NCI-H524 treated with DMSO at 0.1 percent for 48 hours (cell line): ENCODE results near the gene C11orf97.
"Not testable (repeated sequence)": the region's sequence is repeated elsewhere in the genome, so short reads cannot be mapped to it uniquely, and the experiment has no call there.

ENCODE experiments used
- DNase-seq: peaks from one replicate; lab custom pipeline; 2025; lab: John Stamatoyannopoulos, UW

C11orf97 gene, protein sequence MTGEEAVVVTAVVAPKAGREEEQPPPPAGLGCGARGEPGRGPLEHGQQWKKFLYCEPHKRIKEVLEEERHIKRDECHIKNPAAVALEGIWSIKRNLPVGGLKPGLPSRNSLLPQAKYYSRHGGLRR

DNA sequence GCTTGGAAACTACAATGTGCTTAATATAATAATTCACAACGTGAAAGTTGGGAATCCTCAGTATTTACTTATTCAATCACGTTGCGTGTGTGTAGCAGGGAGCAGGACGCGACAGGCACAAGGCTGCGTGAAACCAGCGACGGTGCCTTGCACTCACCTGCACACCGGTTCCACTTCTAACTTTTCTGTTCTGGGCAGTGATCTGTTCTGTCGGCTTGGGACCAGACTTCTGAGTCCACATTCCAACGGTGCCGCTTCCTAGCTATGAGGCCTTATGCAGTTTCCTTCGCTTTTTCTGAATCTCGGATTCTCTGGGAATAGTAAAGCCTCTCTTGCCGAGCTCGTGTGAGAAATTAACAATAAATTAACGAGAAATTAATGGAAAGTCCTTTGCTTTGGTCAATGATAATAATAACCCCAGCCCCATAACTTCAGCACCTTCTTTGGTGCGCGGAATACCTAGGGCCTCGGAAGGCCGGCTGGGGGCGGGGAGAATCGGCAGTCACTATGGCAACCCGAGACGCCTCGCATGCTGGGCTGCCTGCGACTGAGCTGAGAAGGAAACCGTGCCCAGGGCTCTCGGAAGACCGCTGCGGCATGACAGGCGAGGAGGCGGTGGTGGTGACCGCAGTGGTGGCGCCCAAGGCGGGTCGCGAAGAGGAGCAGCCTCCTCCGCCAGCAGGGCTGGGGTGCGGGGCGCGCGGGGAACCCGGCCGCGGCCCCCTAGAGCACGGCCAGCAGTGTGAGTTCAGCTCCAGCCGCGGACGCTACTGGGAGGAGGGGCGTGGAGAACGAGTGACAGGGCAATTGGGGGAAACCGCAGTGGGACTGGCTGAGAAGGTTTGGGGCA, at the start of gene C11orf97:
Gene C11orf97 (plus strand): TSS at position 530 of the 850 bp plus-strand sequence. CDS start 68 bp downstream, at position 598.
- no peak for DNase-seq

DNA sequence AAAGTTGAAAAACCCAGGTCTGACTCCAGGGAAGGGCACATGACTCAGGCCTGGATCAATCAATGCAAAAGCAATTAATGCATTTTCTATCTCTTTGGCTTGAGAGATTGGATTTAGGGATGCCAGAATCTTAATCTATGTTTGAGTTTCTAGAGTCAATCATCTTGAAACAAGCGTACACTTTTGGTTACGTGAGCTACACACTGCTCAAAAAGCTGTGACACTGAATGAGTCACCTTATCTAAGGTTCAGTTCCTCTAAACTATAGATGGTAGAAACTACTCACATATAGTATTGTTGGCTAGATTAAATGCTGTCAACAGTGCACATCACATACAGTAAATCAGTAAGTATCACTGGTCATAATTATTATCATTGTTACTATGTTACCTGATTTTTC, 42.8 kb upstream of the C11orf97 start:
- DNase-seq, result no peak

DNA sequence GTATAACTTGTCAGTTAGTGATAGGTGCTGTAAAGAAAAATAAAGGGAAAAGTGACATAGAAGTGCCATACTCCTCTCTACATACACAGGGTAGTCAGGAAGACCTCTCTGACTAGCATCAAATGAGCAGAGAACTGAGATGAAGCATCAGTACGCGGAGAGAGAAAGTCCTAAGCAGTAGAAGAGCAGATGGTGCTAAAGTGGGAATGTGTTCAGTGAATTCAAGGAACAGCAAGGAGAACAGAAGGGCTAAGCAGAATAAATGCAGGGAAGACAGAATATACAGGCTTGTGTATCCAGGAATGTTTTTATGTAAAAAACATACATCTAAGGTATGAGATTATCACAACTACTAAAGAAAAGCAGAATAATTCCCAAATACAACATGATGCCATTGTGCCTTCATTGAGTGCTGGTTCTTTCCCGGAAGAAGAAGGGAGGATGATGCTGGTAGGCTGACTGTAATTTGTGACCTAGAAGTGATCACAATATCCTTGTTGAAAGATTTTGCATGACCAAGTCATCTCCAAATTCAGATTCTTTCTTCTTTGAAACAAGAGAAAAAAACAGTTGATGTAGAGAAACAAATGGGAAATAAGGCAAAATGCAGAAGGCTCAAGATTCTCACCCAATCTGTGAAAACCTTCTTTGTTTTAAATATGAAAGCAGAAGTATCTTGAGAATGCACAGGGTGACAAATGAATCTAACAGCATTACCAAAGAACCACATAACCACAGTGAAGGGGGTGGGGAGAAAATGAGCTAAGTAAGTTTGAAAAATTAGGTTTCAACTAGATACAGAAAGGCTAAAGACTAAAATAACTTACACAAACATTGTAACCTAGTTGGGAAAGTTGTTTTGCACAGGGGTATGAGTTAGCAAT, 39.1 kb upstream of the C11orf97 start:
- no peak for DNase-seq

DNA sequence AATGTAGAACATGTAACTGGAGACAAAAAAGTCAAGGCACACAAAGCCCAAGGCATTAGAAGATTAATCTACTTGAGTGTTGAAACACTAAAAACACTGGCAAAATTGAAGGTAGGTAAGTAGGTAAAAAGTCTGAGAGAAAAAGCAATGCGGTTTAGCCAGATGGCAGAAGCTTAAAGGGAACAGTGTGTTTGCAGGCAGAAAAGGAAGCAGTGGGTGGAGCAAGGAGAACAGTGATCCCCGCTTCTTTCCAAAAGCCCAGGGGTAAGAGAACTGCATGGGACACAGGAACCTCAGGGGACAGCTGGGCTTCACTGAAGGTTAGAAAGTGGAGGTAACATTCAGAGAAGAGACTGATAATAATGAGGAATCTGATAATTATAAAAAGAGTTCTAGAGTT, 34.6 kb upstream of the C11orf97 start:
- no peak for DNase-seq

DNA sequence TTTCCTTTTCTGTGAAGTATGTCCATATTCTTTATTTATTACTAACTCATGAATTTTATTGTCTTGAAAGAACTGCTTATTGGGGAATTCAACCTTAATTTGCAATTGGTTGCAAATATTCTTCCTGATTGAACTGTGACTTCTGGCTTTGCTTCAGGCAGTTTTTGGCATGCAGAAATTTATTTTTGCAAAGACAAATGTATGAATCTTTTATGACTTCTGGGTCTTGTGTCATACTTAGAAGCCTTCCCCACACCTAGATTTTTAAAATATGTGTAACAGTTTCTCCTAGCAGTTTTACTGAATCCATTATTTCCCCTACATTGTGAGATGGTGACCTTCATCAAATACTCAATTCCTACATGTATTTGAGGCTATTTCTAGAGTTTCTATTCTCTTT, 30.9 kb upstream of the C11orf97 start:
- no peak for DNase-seq

DNA sequence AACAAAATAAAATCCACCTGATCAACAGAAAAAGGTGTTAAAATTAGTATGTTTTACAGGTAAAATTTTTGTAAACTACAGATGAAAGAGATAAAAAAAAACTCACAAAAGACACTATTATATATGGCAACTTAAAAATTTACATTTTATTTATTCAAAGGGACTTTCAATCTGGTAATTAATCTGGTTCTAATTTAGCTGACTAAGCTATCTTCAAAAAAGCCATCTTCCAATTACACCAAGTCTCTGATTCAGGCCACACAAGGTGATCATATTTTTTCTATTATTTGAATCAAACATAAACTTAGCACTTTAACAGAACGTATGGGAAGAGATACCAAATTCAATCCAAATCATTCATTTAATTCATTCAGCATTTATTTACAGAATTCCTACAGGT, 26.2 kb upstream of the C11orf97 start:
- DNase-seq, result no peak

DNA sequence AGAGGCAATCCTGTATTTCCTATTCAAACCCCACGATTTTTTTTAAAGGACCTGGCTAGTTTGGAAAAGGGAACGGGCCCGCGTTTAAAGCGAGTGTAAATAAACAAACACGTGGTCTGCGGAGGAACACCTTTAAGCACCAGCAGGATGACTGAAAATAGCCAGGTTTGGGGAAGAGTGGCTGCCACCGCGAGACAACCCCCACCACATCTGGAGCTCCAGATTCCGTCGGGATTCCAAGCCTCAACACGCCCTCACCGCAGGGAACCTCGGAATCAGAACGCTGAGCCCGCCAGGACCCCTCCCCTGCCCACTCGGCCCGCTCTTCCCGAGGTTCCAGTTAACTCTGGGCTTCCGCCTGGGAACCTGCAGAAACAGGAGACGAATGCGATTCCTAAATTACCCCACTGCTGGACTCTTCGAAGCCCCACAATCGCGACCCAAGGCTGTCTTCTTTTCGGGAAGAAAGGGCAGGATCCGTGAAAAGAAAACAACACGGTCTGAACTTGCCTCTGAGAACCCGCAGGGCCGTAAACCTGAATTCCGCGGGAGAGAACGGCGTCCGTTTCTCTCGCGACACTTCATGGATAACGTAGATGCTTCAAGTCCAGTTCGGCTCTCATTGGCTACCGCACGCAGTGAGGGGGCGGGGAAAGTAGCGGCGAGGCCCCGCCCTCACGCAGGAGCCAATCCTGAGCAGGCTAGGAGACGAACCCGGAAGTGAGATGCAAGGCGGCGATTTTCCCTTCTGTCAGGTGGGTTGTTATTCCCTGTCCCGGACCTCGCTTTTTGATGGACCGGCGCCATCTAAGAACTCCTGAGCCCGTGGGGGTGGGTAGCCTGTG, 18.8 kb upstream of the C11orf97 start, which contains the start of the genes ANKRD49 and MRE11:
Gene ANKRD49 (plus strand): TSS at position 704 of the 845 bp plus-strand sequence. CDS start 2,710 bp downstream, outside the sequence.
Gene MRE11 (minus strand): TSS at position 564 of the 845 bp plus-strand sequence. CDS start 1,043 bp downstream, outside the sequence.
- DNase-seq, result peak; percentile 90

DNA sequence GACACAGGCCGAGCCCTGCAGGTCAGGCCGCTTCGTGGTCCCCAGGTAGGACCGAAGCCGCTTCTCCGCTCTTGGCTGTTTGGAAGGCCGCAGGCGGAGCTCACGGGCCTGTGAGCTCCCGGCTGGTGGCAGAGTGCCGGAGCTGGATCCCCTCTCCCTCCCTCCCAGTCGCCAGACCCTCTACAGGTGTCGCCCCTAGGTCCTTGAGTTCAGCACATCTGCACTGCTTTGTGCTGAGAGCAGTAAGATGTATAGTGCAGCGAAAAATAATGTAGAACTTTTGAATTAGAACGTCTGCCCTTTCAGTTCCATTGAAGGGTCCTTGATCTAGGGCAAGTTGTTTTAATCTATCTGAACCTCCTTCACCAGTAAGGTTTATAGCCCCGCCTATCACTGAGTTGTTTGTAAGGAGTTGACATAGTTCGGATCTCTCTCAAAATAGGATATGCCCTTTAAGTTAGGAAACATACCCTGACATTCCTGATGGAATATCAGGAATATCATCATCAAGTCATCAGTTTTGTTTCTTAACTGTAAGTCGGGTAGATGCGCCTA, 18.1 kb upstream of the C11orf97 start:
- no peak for DNase-seq

DNA sequence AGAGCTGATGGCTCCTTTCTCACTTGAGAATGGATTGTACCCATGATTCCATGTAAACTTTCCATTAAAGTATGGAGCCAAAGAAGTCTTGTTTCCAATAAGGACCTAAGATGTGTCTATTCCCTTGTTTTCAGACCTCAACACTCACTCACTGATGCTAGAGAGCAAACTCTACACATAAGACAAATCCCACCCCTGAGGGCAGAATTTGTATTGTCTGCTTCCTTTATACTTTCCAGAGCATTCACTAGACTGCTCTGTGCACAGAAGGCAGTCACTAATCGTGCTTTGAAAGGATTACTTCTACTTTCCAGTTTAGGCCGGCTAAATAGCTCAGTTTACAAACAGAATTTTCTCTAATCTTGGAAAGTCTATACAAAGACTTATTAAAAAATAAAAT, 12.1 kb upstream of the C11orf97 start:
- DNase-seq, result no peak

DNA sequence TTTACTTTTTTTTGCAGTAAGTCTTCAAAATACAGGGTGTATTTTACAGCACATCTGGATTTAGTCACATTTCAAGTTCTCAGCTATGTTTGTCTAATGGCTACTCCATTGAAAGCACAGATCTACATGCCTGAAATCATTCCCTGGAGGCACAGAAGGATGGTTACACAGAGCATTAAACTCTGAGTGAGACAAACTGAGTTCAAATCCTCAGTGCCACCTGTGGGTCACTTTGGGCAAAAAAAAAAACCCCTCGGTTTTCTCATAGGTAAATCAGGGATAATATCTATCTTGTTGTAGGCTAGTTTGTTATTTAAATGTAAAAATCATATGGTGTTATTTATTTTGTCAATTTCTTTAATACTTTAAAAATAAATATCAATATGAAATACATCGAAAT, 10.7 kb upstream of the C11orf97 start:
- DNase-seq, result no peak

DNA sequence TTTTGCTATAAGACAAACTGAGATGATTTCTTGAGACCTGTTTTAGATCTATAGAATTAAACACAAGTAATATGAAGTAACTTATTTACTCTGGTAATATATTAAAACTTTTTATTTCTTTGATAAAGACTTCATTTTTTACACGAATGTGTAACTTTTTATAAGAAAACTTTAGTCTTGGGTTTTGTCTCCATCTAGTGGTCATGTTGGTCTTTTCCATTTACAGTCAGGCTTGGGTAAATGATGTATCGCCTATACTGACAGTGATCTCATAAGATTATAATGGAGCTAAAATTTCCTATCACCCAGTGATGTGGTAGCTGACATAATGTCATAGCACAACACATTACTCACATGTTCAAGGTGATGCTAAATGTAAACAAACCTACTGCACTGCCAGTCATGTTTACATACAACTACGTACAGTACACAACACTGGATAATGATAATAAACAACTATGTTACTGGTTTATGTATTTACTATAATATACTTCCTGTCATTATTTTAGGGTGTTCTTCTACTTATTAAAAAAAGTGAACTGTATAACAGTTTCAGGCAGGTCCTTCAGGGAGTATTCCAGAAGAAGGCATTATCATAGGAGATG, 7.5 kb upstream of the C11orf97 start:
- DNase-seq, result no peak

DNA sequence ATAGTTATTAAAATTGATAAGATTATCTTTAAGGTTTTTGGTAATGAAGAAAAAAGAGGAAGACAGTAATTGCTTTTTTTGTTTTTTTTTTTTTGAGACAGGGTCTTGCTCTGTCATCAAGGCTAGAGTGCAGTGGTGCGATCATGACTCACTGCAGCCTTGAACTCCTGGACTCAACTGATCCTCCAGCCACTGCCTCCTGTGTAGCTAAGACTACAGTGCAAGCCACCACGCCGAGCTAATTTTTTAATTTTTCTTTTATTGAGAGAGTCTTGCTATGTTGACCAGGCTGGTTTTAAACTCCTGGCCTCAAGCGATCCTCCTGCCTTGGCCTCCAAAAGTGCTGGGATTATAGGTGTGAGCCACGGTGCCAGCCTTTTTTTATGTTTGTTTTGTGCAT, 5.7 kb upstream of the C11orf97 start:
- DNase-seq, result not testable (repeated sequence)

DNA sequence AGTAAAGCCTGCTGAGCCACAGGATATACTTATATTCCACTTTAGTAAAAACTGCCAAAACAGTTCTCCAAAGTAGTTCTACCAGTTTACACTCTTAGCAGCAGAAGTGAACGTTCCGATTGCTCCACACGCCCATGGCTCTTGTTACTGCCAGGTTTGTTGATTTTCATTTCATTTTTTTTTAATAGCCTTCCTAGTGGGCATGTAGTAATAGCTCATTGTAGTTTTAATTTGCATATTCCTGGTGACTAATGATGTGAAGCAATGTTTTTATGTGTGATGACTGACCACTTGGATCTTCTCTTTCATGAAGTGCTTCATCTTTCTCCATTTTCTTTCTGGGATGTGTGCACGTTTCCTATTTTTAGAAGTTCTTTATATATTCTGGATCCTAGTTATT, 4.8 kb upstream of the C11orf97 start:
- no peak for DNase-seq

DNA sequence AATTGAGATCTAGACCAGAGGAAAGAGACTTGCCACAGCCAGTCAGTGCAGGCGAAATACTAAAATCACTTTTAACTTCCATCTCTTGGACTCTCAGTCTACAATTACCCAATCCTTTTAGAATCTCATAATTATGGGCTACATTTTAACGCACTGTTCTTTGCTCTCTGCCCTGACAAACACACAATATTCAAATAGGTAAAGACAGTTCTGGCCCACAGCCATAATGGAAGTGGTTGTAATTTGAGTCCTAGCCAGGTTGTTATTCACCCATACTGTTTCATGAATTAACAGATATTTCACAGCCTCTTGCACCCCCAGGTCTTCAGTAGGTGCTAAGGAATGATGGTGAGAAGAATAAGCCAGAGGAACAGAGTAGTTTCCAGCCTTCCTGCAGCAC, 830 bp downstream of the C11orf97 start:
- no peak for DNase-seq

DNA sequence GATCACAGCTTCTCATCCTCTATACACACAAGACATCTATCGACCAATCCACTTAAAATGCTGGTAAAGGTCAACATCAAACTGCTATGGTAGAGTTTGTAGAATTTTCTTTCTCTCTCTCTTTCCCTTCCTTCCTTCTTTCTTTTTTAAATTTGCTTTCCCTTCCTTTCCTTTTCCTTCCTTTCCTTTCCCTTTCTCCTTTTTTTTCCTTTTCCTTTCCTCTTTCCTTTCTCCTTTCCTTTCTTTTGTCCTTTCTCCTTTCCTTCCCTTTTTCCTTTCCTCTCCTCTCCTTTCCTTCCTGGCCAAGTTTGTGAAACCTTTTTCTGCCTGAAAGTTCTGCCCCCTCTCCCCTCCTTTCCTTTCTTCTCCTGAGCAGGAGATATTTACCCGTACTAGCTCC, 3.1 kb downstream of the C11orf97 start:
- DNase-seq, result no peak

DNA sequence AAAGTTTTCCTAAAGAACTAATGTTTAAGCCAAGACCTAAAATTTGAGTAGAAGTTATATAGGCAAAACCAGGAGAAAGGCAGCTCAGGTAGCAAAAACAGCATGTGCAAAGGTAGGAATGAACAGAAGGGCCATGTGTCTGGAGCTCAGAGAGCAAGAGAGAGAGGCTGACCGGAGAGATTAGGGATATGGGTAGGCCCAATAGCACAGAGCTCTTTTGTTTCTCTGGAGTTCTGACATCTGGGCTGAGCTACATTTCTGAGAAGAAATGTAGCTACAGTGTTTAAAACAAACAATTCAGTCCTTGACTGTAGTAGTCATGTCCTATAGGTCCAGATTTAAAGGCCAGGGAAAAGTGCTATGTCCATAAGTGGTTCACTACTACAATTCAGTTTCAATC, 4.5 kb downstream of the C11orf97 start:
- no peak for DNase-seq

DNA sequence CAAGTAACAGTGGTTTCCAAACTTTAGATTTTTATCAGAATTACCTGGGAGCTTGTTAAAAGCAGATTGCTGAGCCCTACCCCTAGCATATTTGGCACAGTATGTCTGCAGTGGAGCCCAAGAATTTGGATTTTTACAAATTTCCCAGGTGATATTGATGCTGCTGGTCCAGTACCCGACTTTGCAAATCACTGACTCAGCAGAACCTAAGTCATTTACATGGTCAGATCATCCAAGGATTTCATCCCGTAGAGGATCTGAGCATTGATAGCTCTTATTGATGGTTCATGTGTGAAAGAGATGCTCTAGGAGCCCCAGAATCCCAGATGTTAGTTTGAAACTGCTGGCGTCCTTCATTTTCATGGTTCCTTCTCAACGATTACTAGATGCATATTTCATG, 6.0 kb downstream of the C11orf97 start:
- no peak for DNase-seq

DNA sequence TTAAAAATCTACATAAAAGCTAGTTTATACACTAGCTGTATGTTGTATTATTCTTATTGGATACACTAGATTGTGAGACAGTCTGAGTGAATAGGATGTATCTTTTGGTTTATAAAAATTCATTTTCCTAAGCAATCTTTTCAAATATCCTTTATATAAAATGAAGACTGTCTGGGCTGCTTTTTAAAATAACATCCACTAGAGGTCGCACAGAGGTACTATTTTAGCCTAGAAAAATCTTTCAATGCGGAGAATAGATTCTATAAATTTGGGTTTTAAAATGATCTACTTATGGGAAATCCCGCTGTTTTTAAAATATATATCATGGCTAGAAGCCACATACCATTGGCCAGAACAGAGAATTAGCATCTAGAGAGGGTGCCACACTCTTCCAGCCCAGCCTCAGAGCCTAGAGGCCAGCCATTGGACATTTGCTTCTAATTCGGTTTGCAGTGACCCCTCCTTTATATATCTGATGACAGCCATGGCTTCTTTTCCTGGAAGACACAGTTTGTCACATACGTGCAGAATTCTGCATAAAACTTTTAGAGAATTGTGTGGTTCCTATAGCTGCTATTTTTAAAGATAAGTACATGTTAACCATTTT, 7.3 kb downstream of the C11orf97 start:
- no peak for DNase-seq

DNA sequence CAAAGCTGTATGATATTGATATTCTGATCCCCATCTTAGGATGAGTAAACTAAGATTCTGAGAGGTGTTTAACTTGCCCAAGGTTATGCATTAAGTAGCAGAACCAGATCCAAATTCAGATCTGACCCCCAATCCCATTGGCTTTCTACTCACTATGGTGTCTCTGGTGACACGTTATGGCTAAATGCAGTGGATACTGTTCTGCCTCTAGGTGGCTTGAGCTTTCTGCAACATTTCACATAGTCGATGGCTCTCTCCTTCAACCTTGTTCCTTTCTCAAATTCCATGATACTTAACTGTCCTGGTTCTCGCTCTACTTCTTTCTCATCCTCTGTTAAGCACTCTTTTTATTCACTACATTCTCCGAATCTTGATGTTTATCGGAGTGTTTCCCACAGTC, 9.4 kb downstream of the C11orf97 start:
- no peak for DNase-seq

DNA sequence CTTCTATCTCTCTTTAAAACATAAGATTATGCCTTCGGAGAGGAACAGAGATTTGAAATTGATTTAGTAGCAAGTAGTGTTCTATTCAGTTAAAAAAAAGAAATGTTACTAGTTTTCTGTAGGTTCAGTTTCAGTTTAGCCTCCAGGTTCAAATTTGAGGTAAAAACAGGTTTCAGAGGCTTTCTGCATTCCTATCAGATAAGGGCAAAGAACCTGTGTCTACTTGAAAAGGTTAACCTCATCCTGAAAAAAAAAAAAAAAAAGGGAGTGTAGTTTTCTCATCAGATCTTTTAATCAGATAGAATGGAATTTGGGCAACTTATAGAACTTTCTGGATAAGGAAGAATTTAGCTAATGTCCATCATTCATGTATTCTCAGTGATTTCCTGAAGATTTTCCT, 12.1 kb downstream of the C11orf97 start:
- DNase-seq, result no peak
